ENCODE results near the gene MPHOSPH8.

The MPHOSPH8 gene

GRCh38 chr13:19592657-19593180 lies 40.7 kb upstream of the MPHOSPH8 start:
- Histone ChIP-seq H3K9me3 (replicated peaks; ENCODE audit: insufficient read depth, low read length) (no peaks in the 10 kb centered on the region), H3K27ac (ENCODE audit: low read length) (no peak overlapping the region), H3K9me2 (replicated peaks; ENCODE audit: insufficient read depth, low read length) (no peaks in the 10 kb centered on the region), H3K79me2 (ENCODE audit: low read length) (no peaks in the 10 kb centered on the region), H3K9ac (ENCODE audit: low read length) (no peak overlapping the region), H3K4me3 (ENCODE audit: low read length) (no peak overlapping the region), H4K20me1 (ENCODE audit: insufficient read depth, low read length) (no peaks in the 10 kb centered on the region), H3K4me1 (ENCODE audit: low read length) (no peaks in the 10 kb centered on the region), H3K36me3 (replicated peaks; ENCODE audit: insufficient read depth, low read length) (no peaks in the 10 kb centered on the region), H2AFZ (ENCODE audit: low read length) (no peak overlapping the region), H3F3A (ENCODE audit: insufficient read depth, low read length) (no peaks in the 10 kb centered on the region), H3K4me2 (ENCODE audit: low read depth, low read length) (no peak overlapping the region), H3K27me3 (replicated peaks; ENCODE audit: insufficient read depth, low read length) (no peaks in the 10 kb centered on the region)
- TF ChIP-seq EZH2 (optimal IDR thresholded peaks at IDR 0.05; ENCODE audit: low read depth, low read length) (no peak), CTCF (IDR thresholded peaks at IDR 0.05; ENCODE audit: low read length) (no peak), EZH2phosphoT487 (IDR thresholded peaks at IDR 0.05; ENCODE audit: low read length) (no peak)
- DNase-seq = no peak

GRCh38 chr13:19596086-19596485 lies 37.4 kb upstream of the MPHOSPH8 start:
- Histone ChIP-seq H3K4me1 (ENCODE audit: low read length) (no peaks in the 10 kb centered on the region), H3K4me2 (ENCODE audit: low read depth, low read length) (no peak overlapping the region), H3K27ac (ENCODE audit: low read length) (no peak overlapping the region), H3K9me3 (replicated peaks; ENCODE audit: insufficient read depth, low read length) (no peaks in the 10 kb centered on the region), H3K9me2 (replicated peaks; ENCODE audit: insufficient read depth, low read length) (no peaks in the 10 kb centered on the region), H4K20me1 (ENCODE audit: insufficient read depth, low read length) (no peaks in the 10 kb centered on the region), H3K9ac (ENCODE audit: low read length) (no peak overlapping the region), H3K27me3 (replicated peaks; ENCODE audit: insufficient read depth, low read length) (no peaks in the 10 kb centered on the region), H3K4me3 (ENCODE audit: low read length) (no peak overlapping the region), H3K36me3 (replicated peaks; ENCODE audit: insufficient read depth, low read length) (no peaks in the 10 kb centered on the region), H3K79me2 (ENCODE audit: low read length) (no peaks in the 10 kb centered on the region), H2AFZ (ENCODE audit: low read length) (no peak overlapping the region), H3F3A (ENCODE audit: insufficient read depth, low read length) (no peaks in the 10 kb centered on the region)
- DNase-seq = no peak
- TF ChIP-seq EZH2phosphoT487 (IDR thresholded peaks at IDR 0.05; ENCODE audit: low read length) (no peak), EZH2 (optimal IDR thresholded peaks at IDR 0.05; ENCODE audit: low read depth, low read length) (no peak)

- Histone ChIP-seq H3K4me3 (ENCODE audit: low read length) (no peak overlapping the region), H3K27me3 (replicated peaks; ENCODE audit: insufficient read depth, low read length) (no peaks in the 10 kb centered on the region), H3K4me1 (ENCODE audit: low read length) (no peaks in the 10 kb centered on the region), H3K9ac (ENCODE audit: low read length) (no peak overlapping the region), H3K36me3 (replicated peaks; ENCODE audit: insufficient read depth, low read length) (no peaks in the 10 kb centered on the region), H3K9me2 (replicated peaks; ENCODE audit: insufficient read depth, low read length) (no peaks in the 10 kb centered on the region), H3K79me2 (ENCODE audit: low read length) (no peaks in the 10 kb centered on the region), H3K27ac (ENCODE audit: low read length) (no peak overlapping the region), H3K9me3 (replicated peaks; ENCODE audit: insufficient read depth, low read length) (no peaks in the 10 kb centered on the region), H4K20me1 (ENCODE audit: insufficient read depth, low read length) (no peaks in the 10 kb centered on the region), H3F3A (ENCODE audit: insufficient read depth, low read length) (no peaks in the 10 kb centered on the region), H3K4me2 (ENCODE audit: low read depth, low read length) (no peak overlapping the region), H2AFZ (ENCODE audit: low read length) (no peak overlapping the region)
- TF ChIP-seq CTCF (IDR thresholded peaks at IDR 0.05; ENCODE audit: low read length) = no peak
- no peak for TF ChIP-seq EZH2phosphoT487 (IDR thresholded peaks at IDR 0.05; ENCODE audit: low read length)
- TF ChIP-seq EZH2 (optimal IDR thresholded peaks at IDR 0.05; ENCODE audit: low read depth, low read length) = no peak
- no peak for DNase-seq
Observed at GRCh38 chr13:19596960-19597361, 36.5 kb upstream of the MPHOSPH8 start.

- no peaks in the 10 kb centered on the region for H3K79me2 ChIP-seq (ENCODE audit: low read length)
Observed at GRCh38 chr13:19597523-19597922, 35.9 kb upstream of the MPHOSPH8 start.

More at GRCh38 chr13:19597523-19597922, 35.9 kb upstream of the MPHOSPH8 start:
- H3K9me2 ChIP-seq (replicated peaks; ENCODE audit: insufficient read depth, low read length) = no peaks in the 10 kb centered on the region
- no peak overlapping the region for H3K4me2 ChIP-seq (ENCODE audit: low read depth, low read length)
- H3K9ac ChIP-seq (ENCODE audit: low read length) = no peak overlapping the region
- H4K20me1 ChIP-seq (ENCODE audit: insufficient read depth, low read length) = no peaks in the 10 kb centered on the region
- no peak overlapping the region for H2AFZ ChIP-seq (ENCODE audit: low read length)
- H3F3A ChIP-seq (ENCODE audit: insufficient read depth, low read length) = no peaks in the 10 kb centered on the region
- no peaks in the 10 kb centered on the region for H3K27me3 ChIP-seq (replicated peaks; ENCODE audit: insufficient read depth, low read length)
- H3K36me3 ChIP-seq (replicated peaks; ENCODE audit: insufficient read depth, low read length) = no peaks in the 10 kb centered on the region
- TF ChIP-seq EZH2phosphoT487 (IDR thresholded peaks at IDR 0.05; ENCODE audit: low read length) (no peak), EZH2 (optimal IDR thresholded peaks at IDR 0.05; ENCODE audit: low read depth, low read length) (no peak), CTCF (IDR thresholded peaks at IDR 0.05; ENCODE audit: low read length) (no peak)
- no peak for DNase-seq
- H3K4me1 ChIP-seq (ENCODE audit: low read length) = no peaks in the 10 kb centered on the region
- H3K4me3 ChIP-seq (ENCODE audit: low read length) = no peak overlapping the region
- no peaks in the 10 kb centered on the region for H3K9me3 ChIP-seq (replicated peaks; ENCODE audit: insufficient read depth, low read length)
- H3K27ac ChIP-seq (ENCODE audit: low read length) = no peak overlapping the region

Data from MM.1S (cell line).